Measurements from ENCODE around the gene SOCS3.

SOCS3 gene

DNA sequence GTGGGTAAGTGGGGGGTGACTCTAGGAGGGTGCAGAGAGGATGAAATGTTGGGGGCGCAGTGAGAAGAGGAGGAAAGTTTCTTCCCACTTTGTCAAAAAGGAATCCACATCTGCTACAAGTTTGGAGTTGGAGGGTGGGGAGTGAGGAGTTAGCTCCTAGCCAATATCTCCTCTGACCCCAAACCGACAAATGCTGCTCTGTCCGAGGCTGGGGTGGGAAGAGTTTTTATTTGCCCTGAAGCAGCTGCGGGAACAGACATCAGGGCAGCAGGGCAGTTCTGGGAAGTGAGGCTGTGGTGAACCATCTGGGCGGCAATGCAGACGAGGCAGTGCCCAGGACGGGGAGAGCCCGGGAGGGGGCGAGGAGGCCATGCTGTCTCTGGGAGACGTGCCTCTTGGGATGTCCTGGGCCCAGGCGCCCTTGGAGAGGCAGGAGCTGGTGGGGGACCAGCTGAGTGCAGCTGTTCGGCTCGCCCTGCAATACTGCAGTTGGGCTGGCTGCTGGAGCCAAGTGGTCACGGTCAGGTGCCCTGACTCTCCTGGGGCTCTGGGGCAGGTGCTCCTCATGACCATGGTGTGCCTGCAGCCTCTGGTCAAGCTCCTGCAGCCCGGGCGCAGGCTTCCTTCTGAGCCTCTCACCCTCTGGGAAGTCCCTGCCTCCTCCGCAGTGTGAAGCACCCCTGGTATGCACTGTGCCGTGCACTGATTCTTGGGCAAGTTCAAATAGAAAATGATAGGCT lies 6.4 kb upstream of the SOCS3 start:
- DNase-seq = peak; percentile 69

DNA sequence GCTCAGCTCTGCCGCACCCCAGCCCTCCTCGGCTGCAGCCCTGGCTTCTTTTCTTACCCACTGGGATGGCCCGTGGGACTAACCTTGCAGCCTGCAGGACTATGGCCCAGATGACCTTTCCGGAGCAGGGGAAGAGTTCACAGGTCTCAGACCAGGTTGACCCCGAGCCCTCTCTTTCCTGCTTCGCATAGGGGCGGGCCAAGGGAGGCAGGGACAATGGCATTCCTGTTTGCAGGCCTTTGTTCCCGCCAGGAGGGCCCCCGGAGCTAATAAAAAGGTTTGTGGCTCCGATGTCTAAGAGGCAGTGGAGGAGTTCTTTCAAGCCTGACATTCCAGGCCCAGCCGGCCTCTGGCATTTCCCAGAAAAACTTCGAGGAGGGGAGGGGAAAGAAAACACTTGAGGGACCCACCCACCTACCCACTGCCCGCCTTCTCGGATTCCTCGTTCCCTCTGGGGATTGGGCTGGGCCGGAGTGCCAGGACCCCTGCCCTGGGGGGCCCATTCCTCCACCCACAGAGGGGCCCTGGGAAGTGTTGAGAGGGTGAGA lies 5.8 kb upstream of the SOCS3 start:
- DNase-seq = peak; percentile 70

DNA sequence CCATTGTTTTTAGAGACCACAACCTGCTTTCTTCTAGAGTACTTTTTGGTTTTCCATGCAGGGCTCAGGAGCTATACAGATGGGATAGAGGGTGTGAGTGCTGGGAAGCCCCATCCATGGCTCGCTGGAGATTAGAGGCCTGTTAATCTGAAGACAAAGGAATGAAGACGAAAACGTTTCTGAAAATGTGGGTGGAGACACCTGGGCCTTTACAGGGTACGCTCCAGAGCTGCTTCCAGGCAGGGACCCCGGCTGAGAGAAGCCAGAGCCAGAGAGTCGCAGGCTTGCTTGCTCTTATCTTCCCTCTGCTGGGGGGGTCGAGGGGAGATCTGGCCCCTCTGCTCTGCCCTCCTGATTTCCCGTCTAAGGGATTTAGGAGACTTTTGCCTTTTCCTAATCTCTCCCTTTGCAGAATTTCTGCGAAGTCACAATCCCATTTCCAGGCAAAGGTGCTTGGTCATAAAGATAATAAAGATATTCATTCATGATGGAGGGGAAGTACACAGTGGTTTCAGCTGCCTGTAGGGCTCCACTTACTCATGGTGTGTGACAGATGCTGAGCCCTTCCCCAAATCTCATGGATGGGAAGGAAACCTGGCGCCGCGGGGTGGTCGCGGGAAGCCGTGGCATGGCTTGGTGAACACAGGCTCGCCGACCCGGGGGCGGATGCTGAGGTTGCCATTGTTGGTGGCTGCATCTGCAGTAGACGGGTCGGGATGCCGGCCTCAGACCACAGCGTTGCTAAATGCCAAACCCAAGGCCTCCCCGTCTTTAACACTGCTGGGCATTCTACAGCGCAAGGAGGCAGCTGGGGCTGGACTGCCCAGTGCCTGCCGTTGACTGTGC lies 4.8 kb upstream of the SOCS3 start:
- no peak for DNase-seq

DNA sequence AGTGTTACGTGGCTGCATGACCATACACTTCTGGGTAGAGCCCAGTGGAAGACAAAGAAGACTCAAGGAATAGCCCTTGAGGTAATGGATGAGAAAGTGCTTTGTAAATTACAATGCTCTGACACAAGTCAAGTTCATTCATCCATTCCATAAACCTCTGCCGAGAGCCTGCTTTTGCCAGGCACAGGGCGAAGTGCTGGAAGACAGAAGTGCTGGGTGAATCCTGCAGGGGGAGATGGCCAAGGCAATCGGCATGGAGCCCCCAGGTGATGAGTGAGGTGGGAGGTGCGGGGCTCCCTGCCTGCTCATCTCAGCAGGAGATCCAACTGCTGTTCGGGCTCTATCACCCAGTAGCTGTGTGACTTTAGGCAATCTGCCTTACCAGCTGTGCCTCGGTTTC lies 2.8 kb upstream of the SOCS3 start:
- no peak for DNase-seq

DNA sequence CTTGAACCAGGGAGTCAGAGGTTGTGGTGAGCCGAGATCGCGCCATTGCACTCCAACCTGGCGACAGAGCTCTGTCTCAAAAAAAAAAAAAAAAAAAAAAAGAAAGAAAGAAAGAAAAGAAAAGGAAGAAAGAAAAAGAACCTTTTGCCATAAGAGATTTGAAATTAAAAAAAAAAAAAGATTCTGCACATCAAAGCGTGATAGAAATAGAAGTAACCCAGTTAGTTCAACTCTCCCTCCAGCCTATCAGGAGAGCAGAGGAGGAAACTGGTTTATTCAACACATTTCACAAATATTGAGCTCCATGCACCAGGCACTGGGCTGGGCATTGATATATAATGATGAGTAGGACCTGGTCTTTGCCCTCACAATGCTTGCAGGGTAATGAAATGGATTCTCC lies 2.4 kb upstream of the SOCS3 start:
- DNase-seq = no peak

DNA sequence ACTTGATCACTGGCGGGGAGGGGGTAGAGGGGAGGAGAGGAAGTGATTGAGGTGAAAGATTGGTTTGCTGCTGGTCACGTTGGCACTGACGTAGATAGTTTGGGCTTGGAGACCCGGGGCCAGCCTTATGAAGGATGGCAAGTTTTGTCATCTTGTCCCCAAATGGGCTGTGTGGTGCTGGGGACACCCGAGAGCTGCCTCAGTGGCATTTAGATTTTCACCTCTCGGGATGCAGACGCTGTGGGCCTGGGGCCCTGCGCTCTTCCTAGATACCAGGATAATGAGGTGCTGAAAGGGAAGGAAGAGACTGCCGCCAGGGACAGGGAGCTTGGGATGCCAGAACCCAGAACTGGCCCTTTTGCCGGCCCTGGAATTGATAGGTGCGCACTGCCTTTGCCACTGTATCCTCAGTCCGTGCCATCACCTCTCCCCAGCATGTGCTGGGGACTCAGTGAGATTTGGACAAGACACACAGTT lies 1.4 kb upstream of the SOCS3 start:
- DNase-seq = no peak

DNA sequence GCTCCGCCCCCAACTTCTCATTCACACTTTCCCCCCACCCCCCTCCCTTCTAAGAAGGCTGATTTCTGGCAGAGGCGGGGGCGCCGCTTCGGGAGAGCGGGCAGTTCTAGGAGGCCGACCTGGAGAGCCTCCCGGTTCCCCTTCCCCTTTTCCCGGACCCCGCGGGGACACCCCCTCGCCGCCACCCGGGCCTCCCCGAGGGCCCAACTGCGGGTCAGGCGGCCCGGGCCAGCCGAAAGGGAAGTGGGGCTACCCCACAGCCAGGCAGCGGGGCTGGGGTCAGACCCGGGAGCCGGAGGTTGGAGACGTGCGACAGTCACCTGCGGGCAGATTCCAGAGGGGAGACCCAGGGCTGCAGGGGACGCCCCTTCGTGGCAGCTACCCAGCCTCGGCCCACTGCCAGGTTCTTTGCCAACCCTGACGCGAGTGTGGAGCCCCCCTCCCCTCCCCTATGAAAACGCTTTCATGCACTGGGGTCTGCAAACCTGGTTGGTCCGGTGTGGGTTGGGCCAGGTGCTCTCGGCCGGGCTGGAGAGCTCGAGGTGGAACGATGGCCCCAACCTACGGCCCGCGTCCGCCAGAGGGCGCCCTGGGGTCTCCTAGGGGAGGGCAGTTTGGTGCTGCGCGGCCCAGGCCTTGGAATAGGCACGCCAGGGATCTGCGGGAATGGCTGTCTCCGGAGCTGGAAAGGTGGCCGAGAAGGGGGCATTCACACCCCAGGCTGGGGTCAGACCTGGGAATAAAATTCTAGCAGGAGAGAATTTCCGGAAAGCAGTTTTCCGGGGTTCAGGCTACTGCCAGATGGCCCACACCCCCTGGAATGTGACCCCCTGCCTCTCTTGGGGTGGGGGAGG lies 721 bp upstream of the SOCS3 start:
- DNase-seq = peak; percentile 92

DNA sequence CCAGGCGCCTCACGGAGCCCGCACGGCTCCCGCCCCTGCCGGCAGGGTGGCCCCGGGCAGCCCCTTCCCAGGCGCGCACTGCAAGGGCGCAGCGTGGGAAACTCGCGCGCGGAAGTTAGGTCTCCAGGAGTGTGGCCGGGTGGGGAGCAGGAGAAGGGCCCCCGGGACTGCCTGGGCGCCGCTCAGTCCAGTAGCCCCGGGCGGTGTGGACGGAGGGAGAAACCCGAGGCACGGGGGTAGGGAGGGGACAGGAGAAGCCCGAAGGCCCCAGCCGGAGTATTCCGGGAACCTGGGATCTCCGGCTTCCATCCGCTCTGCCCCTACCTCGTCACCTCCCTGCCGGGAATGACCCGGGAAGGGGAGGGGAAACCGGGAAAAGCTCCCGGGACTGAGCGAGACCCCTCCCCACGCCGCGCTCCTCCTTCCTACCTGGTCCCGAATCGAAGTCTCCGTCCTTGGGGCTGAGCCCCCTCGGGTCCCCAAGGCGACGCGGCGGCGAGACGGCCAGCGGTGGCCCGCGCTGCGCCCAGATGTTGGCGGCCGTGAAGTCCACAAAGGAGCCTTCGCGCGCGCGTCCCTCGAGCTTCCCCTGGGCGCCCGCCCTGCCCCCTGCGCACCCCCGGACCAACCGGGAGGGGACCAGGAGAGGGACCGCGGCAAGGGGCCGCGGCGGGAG lies 418 bp downstream of the SOCS3 start:
- DNase-seq = peak; percentile 78

DNA sequence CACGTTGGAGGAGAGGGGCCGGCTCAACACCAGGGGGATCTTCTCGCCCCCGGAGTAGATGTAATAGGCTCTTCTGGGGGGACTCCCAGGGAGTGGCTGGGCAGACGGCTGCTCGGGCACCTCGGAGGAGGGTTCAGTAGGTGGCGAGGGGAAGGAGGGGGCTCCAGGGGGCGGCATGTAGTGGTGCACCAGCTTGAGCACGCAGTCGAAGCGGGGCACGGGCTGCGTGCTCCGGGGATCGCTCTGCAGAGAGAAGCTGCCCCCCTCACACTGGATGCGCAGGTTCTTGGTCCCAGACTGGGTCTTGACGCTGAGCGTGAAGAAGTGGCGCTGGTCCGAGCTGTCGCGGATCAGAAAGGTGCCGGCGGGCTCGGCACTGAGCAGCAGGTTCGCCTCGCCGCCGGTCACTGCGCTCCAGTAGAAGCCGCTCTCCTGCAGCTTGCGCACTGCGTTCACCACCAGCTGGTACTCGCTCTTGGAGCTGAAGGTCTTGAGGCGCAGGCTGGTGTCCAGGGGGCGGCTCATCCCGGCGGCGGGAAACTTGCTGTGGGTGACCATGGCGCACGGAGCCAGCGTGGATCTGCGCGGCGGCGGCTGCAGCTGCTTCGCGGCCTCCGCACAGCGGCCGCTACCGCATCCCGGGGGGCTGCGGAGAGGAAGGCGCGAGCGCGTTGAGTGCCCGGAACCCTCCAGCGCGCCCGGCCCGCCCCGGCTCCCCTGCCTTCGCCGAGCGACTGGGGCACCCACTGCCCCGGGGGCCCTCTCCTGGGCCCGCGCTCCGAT lies 1.1 kb downstream of the SOCS3 start:
- no peak for DNase-seq

DNA sequence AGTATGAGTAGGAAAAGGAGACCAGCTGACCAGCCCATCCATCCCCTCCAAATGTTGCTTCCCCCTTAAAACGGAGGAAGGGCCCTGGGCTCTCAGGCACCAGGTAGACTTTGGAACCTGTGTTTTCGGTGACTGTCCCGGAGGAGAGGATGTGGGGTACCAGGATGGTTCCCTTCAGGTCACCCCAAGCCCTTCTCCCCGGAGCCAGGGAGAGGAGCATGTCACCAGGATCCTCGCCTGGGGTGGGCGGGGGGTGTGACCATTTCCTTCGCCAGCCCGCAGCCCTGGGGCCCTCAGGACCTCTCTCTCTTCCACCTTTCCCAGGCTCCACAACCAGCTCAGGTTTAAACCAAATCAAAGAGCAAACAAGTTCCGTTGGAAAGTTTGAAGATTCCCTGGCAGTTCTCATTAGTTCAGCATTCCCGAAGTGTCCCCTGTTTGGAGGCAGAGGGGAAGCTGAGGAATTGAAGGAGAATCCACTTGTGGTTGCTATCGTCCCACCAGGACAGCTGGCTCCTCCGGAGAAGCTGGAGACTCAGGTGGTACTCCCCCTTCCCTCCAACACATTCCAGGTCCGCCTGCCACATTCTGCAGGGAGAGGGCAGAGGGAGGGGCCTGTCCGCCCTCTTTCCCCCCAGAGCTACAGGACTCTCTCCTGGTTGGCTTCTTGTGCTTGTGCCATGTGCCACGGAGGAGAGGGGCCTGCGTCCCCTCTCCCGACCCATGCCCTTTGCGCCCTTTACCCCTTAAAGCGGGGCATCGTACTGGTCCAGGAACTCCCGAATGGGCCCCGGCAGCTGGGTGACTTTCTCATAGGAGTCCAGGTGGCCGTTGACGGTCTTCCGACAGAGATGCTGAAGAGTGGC lies 2.0 kb downstream of the SOCS3 start:
- no peak for DNase-seq

DNA sequence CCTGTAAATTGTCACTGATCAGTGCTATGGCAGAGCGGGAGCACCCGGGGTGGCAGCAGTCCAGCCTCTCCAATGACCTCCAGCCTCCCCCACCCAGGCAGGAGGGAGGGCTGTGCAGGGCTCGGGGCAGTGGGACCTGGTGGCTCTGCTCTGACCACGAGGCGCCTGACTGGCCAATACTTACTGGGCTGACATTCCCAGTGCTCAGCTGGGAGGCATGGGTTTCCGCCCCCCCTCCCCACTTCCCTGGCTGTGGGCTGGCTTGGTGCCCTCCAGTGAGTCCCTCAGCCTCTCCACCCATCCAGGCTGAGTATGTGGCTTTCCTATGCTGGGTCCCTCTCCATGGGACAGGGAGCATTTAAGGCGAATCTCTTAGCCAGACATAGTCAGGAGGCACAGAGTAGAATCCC lies 2.7 kb downstream of the SOCS3 start:
- DNase-seq = peak; percentile 73

DNA sequence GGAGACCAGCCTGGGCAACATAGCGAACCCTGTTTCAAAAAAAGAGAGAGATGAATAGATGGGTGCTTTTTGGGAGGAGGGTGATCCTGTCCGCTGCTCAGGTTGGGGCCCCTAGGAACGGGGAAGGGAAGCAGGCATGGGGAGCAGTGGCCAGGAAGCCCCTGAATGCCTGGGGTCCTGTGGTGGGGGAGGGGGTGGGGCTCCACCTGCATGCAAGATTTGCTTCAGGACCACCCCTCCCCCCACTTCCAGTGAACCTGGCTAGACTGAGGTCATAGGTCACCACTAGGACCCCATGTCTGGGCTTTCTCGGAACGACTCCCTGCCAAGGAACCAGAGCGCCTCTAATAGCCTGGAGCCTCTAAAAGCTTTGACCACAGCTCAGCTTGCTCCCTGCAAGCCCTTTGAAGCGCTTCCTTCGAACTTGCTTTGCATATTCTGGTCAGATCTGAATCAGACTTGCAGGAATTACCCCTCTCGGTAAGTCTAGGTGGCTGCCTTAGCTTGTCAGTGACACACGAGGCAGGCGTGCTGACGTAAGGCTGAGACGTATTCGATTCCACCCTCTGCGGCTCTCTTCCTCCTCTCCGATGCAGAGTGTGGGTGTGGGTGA lies 3.7 kb downstream of the SOCS3 start:
- peak; percentile 68 for DNase-seq

DNA sequence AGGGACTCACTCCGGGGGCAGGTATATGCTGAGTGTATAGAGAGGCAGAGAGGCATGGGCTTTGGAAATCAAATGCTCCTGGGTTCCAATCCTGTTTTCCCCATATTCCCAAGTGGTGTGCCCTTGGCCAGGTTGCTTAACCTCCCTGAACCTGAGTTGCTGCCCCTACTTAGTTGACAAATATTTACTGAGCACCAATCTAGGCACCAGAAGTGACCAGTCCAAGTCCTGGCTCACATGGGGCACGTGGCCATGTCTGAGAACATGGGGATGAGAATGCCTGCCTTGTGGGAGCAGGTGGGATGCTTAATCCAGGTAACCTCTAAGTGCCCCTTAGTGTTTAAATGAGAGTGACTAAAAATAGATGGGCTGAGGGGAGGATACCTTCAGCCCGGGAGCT lies 4.2 kb downstream of the SOCS3 start:
- no peak for DNase-seq

DNA sequence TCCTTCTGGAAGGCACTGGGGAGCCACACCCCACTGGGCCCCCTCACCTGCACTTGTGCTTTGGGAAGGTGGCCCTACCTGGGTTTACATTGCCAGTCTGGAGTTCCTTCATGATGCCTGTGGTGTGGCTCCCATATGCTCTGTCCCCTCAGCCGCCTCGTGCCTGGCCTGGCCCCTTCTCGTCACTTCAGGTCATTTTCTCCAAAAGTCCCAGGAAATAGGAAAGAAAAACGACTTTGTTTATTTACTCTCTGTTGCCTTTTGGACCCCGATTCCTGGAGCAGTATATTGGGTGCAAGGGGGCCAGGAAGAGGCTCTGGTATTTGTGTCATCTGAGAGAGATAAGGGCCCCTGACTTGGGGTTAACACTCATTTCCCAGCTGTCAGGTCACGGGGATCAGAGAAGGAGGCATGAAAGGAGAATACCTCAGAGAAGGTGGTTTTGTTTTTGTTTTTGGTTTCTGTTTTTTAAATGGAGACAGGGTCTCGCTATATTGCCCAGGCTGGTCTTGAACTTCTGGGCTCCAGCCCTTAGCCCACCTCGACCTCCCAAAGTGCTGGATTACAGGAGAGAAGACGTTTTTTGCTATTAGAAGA lies 4.7 kb downstream of the SOCS3 start:
- no peak for DNase-seq

DNA sequence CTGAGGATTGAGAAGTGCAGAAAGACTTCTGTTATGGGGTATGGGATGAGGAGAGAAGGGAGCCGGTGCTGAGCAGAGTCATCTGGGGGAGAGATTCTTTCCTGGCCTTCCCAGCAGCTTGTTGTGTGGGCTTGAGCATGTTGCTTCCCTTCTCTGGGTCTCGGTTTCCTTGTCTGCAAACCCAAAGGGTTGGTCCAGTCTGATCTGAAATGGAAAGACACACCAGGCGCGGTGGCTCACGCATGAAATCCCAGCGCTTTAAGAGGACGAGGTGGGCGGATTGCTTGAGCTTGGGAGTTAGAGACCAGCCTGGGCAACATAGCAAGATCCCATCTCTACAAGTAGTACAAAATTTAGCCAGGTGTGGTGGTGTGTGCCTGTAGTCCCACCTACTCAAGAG lies 6.0 kb downstream of the SOCS3 start:
- no peak for DNase-seq

DNA sequence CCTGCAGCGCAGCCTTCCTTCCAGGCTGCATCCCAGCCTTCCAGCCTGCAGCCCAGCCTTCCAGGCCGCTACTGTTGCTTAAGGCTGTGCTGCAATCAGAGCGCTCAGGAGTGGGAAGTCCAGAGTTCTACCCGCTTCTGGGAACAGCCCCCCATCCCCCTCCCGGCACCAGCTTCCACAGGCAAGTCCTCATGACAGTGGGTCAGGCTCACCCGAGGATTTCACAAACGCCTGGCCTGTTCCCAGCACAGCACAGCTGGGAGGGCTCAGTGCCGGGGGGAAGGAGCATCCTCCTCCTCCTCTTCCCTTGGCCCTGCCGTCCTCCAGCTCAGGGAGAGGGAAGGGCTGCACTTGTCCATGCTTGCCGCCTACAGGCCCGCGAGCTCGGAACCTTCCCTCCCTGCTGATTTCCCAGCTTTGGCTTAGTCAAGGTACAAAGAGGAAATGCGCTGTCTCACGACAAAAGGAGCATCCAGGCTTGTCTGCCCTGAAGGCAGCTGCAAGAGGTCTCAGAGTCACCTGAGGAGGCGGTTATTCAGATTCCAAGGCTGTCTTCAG lies 8.3 kb downstream of the SOCS3 start:
- DNase-seq = peak; percentile 92

DNA sequence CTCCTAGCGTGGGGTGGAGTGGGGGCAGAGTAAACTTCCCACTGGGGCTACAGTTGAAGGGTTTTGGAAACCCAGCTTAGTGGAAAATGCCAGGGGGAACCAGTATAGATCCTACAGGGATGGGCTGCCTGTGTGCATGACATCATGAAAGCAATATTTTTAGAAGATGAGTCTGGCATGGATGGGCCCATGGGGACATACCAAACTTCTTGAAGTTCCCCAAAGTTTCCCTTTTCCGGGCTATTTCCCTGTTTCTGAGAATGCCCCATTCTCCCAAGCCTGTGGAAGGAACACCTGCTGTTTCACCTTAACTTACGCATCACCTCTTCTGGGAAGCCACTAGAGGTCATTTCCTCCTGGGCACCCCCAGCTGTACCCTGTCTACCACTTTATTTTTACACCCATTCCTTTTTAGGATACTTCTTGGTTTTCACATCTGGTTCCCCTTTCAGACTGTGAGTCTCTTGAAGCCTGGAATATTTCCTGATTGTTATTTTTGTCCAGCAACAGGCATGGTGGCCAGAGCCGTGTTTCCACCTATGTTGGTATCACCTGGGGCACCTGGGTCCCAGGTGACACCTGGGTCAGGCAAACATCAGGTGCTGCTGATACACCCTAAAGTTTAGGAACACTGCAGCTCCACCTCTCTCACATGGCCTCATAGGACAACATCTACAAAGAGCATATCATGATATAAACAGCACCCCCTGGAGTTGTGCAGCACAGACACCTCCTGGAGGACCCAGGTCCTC lies 9.8 kb downstream of the SOCS3 start:
- DNase-seq = no peak

DNA sequence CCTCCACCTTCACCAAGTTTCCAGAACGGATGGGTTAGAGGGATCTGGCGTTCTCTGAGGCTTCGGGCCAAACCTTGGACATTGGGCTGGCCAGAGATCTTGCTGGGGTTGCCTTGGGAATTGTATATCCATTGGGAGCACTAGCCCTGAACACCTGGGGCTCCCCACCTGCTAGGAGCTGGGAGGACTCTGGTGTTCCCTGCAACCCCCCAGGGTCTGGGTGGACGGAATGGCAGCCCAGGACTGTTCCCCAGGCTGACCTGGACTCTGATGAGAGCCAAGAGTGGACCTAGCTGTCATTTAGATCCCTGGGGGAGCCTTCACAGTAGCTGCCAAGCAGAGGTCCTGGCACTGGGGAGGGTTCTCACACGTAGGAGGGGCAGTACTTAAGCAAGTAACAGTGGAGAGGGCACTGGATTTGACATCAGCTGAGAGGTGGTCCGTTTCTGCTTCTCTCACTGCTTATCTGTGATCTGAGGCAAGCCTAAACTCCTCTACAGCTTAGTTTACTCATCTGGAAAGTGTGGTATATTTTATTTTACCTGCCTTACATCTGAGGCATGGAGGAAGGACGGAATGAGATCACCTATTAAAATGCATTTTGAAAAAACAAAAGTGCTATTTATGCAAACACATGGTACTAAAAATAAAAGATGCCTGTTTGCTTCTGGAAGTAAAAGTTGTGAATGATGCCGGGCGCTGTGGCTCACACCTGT lies 11.7 kb downstream of the SOCS3 start:
- no peak for DNase-seq
